Transverse colon (tissue), 4 donors: ENCODE measurements around the gene RUBCN. TPM values are rescaled to one million over a fixed set of nuclear protein-coding genes. Genes with fewer than 3 reads are reported as not detected.

Experiments used
- DNase-seq: peaks from one replicate; pipeline ENCODE4 v3.0.0-alpha.2; 2019
- H3K27ac ChIP-seq, 4 donors: fragments of 200-600 bp; sonication (generic); 2 replicates each; pipeline ENCODE4 v1.5.1; 2016 to 2018; ENCODE audit warnings: inconsistent platforms in 4 of 4
- H3K27me3 ChIP-seq: fragments of 200-600 bp; sonication (generic); 2 replicates; pipeline ENCODE4 v1.5.1; 2017; ENCODE audit warnings: inconsistent platforms
- H3K36me3 ChIP-seq, 4 donors: fragments of 200-600 bp; sonication (generic); 2 replicates each; pipeline ENCODE4 v1.5.1; 2017 to 2019; ENCODE audit warnings: inconsistent platforms in 4 of 4
- H3K4me1 ChIP-seq, 4 donors: fragments of 200-600 bp; sonication (generic); 2 replicates each; pipeline ENCODE4 v1.5.1; 2017 to 2020; ENCODE audit warnings: inconsistent platforms in 4 of 4
- H3K4me3 ChIP-seq, 4 donors: fragments of 200-600 bp; sonication (generic); 1 replicate in 1 of 4; 2 replicates in 3 of 4; pipeline versions ENCODE4 v1.5.1 to v1.6.1; 2017 to 2019; ENCODE audit warnings: inconsistent platforms in 4 of 4
- H3K9me3 ChIP-seq, 2 donors: fragments of 200-600 bp; sonication (generic); 2 replicates each; pipeline ENCODE4 v1.5.1; 2017 to 2019; ENCODE audit warnings: inconsistent platforms in 2 of 2
- EP300 ChIP-seq: sonication (generic); formaldehyde crosslinking; IDR thresholded peaks from one replicate; pipeline ENCODE4 v1.6.1; 2017; ENCODE audit warnings: antibody characterized with exemption, low read depth
- POLR2A ChIP-seq: fragments of 450-650 bp; IDR thresholded peaks from one replicate; pipeline ENCODE4 v1.6.1; 2016; ENCODE audit warnings: antibody characterized with exemption, mild to moderate bottlenecking, moderate library complexity
- POLR2AphosphoS5 ChIP-seq, 3 donors: sonication (generic); formaldehyde crosslinking; IDR thresholded peaks; one replicate each; pipeline ENCODE4 v1.6.1; 2016; ENCODE audit warnings: antibody characterized with exemption in 3 of 3
- WGBS, 2 donors: methylation state at CpG; one replicate each; pipeline ENCODE4 v1.1.5; 2018; ENCODE audit warnings: low coverage in 1 of 2; 5-methylcytosine and 5-hydroxymethylcytosine counted together
- in situ Hi-C, 4 donors: fragments of 200-750 bp; cut with MboI; loops; one replicate each; pipeline versions ENCODE4 v1.15.0 to v1.15.1; 2017; ENCODE audit warnings: low sequenced_read_pairs in 3 of 4, low pct_ligation_motif_present in 1 of 4, low pct_unique_long_range_greater_than_20kb in 1 of 4
- intact Hi-C: fragments of 100-400 bp; cut with DNase I; formaldehyde crosslinking; loops from one replicate; pipeline ENCODE4 v1.15.1; 2023; ENCODE audit warnings: low total_unique reads
- total RNA-seq, 4 donors: library from RNA; depleted of rRNA; stranded (reverse); fragments of >200 nt; gene quantifications; one replicate each; pipeline ENCODE4 v1.1.0, GENCODE V29; 2016
- TF ChIP-seq, protein P1 (sequence below), 5 experiments: fragments of 200-600 bp in 3 of 5; fragments of 450-650 bp in 2 of 5; sonication (generic) in 3 of 5; IDR thresholded peaks; 1 replicate in 2 of 5; 2 replicates in 3 of 5; pipeline ENCODE4 v1.5.1; 2016 to 2017; ENCODE audit warnings: antibody characterized with exemption in 5 of 5, inconsistent platforms in 3 of 5, mild to moderate bottlenecking in 2 of 5, moderate library complexity in 1 of 5

Gene RUBCN
- total RNA-seq, 4 donors from 2014 or later, result 32.2 to 64.7 (median 54.8) TPM

DNA sequence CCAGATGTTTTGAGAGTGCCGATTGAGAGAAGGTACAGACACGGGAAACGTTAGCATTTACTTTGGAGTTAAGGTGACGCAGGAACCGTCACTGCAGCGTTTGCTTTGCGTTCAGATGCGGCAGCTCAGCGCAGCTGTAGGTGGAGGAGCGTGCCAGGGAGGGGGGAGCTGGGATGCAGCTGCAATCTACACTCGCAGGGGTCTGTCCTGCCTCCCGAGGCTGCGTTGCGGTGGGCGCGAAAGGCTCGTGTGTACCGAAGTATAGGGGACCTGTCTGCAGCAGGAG, 12.6 kb upstream of the RUBCN start:
- intact Hi-C loops, result no loop called here
- H3K4me1 ChIP-seq, result peaks cover 5 to 31% (median 19%) of the 10 kb centered on the region in 4 donors
- TF ChIP-seq POLR2A, result no peak
- TF ChIP-seq EP300, result no peak
- TF ChIP-seq POLR2AphosphoS5 (IDR thresholded peaks at IDR 0.05), result peak in 2 of 3 donors; percentile 23
- TF ChIP-seq, protein P1, sequence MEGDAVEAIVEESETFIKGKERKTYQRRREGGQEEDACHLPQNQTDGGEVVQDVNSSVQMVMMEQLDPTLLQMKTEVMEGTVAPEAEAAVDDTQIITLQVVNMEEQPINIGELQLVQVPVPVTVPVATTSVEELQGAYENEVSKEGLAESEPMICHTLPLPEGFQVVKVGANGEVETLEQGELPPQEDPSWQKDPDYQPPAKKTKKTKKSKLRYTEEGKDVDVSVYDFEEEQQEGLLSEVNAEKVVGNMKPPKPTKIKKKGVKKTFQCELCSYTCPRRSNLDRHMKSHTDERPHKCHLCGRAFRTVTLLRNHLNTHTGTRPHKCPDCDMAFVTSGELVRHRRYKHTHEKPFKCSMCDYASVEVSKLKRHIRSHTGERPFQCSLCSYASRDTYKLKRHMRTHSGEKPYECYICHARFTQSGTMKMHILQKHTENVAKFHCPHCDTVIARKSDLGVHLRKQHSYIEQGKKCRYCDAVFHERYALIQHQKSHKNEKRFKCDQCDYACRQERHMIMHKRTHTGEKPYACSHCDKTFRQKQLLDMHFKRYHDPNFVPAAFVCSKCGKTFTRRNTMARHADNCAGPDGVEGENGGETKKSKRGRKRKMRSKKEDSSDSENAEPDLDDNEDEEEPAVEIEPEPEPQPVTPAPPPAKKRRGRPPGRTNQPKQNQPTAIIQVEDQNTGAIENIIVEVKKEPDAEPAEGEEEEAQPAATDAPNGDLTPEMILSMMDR (IDR thresholded peaks at IDR 0.05), result no peak
- H3K27me3 ChIP-seq, result no peaks in the 10 kb centered on the region
- 0 to 3% methylated on average over 5 to 18 of the region's 18 CpGs for whole genome bisulfite sequencing, 2 donors
- peak overlapping the region; percentile 96 to 100 (median 98) for H3K27ac ChIP-seq
- peak overlapping the region; percentile 26 to 91 (median 74) for H3K4me3 ChIP-seq
- no peaks in the 10 kb centered on the region for H3K9me3 ChIP-seq
- DNase-seq, result peak; percentile 63
- in situ Hi-C loops, result no loop called here
- no peaks in the 10 kb centered on the region for H3K36me3 ChIP-seq

DNA sequence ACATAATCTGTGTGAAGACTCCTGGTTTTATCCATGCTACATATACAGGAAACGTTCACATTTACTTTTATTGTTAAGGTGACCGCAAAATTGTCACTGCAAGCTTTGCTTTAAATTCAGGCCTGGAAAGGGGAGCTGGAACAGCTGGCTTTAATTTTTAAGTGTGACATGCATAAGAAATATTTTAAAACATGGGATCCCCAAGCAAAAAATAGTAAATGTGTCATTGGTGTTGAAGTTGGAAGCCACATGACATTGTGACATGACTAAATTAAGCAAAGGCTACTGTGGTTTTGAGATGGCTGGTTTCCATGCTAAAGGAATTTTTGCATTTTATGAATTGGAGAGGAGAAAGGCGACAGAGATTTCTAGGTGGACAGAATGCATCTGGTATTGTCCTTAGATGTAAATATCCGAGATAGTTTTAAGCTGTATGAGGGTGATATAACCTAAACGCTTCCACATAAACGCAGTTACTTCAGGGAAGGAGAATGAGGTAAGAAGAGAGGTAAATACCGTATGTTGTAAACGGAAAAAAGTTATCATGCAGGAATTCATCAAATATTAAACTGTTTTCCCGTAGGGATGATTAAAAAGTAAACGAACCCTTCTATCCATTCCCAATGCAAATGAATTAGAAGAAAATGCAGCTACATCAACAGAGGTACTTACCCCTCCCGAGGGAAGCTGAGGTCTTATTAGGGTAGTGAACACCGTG, 12.1 kb upstream of the RUBCN start:
- intact Hi-C loops (no loop called here), in situ Hi-C loops (no loop called here)
- H3K27me3 ChIP-seq, result no peaks in the 10 kb centered on the region
- DNase-seq, result no peak
- peaks cover 5 to 31% (median 19%) of the 10 kb centered on the region in 4 donors for H3K4me1 ChIP-seq
- H3K4me3 ChIP-seq, result peak overlapping the region; percentile 26 to 91 (median 74)
- no peak for TF ChIP-seq EP300
- TF ChIP-seq, protein P1 (IDR thresholded peaks at IDR 0.05), result no peak
- peak; percentile 3 for TF ChIP-seq POLR2A
- no peak for TF ChIP-seq POLR2AphosphoS5 (IDR thresholded peaks at IDR 0.05)
- no peaks in the 10 kb centered on the region for H3K9me3 ChIP-seq
- 8 to 21% methylated on average over 11 to 12 of the region's 12 CpGs for WGBS, 2 donors
- H3K27ac ChIP-seq, result peak overlapping the region; percentile 96 to 100 (median 98)
- no peaks in the 10 kb centered on the region for H3K36me3 ChIP-seq

DNA sequence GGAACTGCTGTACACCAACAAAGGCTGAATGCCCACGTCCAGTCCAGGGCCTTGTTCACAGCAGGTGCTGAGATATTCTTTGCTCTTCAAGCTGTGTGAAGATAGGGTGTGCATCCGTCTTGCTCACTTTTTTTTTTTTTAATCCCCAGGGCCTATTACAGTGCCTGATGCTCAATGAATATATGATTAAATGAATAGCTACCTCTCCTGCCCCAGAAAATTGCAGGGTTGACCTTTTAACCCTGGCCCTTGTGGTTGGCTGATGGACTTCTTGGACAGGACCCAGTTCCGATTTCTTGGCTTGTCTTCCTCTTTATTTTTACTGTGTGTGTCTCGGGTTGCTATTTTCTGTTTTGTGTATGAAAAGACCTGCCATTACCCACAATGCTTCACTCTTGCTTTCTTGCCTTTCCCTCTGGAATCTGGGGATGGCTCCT, 10.1 kb upstream of the RUBCN start:
- TF ChIP-seq POLR2A (no peak), EP300 (no peak), POLR2AphosphoS5 (IDR thresholded peaks at IDR 0.05) (no peak)
- TF ChIP-seq, protein P1 (IDR thresholded peaks at IDR 0.05), result no peak
- no peaks in the 10 kb centered on the region for H3K36me3 ChIP-seq
- no peaks in the 10 kb centered on the region for H3K9me3 ChIP-seq
- WGBS, 2 donors, result 61 to 100% methylated on average over 2 to 4 of the region's 4 CpGs
- H3K4me1 ChIP-seq, result peaks cover 3 to 17% (median 12%) of the 10 kb centered on the region in 4 donors
- no peak for DNase-seq
- H3K4me3 ChIP-seq, result no peak overlapping the region
- in situ Hi-C loops (no loop called here), intact Hi-C loops (no loop called here)
- no peaks in the 10 kb centered on the region for H3K27me3 ChIP-seq
- no peak overlapping the region for H3K27ac ChIP-seq

DNA sequence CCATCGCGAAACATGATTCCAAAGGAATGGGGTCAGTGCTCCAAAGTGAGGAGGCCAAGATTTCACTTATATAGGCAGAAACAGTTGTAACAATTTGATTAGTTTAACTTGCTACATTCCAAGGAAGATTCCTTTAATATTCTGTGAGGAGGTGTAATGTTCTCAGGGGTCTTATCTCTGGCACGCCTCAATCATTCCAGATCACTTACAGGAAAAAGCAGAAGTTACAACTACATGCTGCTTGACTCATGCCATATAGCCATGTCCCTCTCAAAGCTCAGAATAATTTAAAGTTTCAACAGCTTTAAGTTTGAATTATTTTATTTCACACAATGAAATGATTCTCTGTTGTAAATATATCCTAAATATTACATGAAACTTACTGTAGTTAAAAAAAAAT, 9.5 kb upstream of the RUBCN start:
- Histone ChIP-seq H3K4me1 (peaks cover 0 to 11% (median 6%) of the 10 kb centered on the region in 4 donors), H3K4me3 (no peak overlapping the region), H3K27me3 (no peaks in the 10 kb centered on the region), H3K9me3 (no peaks in the 10 kb centered on the region), H3K36me3 (no peaks in the 10 kb centered on the region), H3K27ac (no peak overlapping the region)
- TF ChIP-seq, protein P1 (IDR thresholded peaks at IDR 0.05), result no peak
- TF ChIP-seq POLR2AphosphoS5 (IDR thresholded peaks at IDR 0.05), result no peak
- TF ChIP-seq EP300, result no peak
- no peak for TF ChIP-seq POLR2A
- no peak for DNase-seq
- in situ Hi-C loops (no loop called here), intact Hi-C loops (no loop called here)
- WGBS, 2 donors, result 74 to 85% methylated on average over 3 of the region's 3 CpGs
